SK-N-SH (cell line): ENCODE results near the gene ELMOD2. TPM values are rescaled to one million over a fixed set of nuclear protein-coding genes. Genes with fewer than 3 reads are reported as not detected.
A peak's percentile ranks its signal among the peaks of the same experiment; 100 is the strongest.

Source experiments
- CTCF ChIA-PET: fragments of 300-600, 350-600 bp; formaldehyde crosslinking; extraction: SDS; loops from one replicate; lab custom pipeline; 2021; lab: Yijun Ruan, JAX
- POLR2A ChIA-PET: fragments of 350-600 bp; sonication (Branson Sonifier 250); formaldehyde crosslinking; extraction: SDS; loops from one replicate; lab custom pipeline; 2020; ENCODE audit warnings: antibody characterized with exemption, inconsistent platforms; lab: Yijun Ruan, JAX
- DNase-seq: peaks from one replicate; pipeline ENCODE4 v3.0.0; 2012
- H2AFZ ChIP-seq: fragments of 200-600 bp; sonication (generic); 2 replicates; pipeline ENCODE4 v1.8.1; 2016; ENCODE audit warnings: antibody characterized with exemption, mild to moderate bottlenecking, low read depth
- H3F3A ChIP-seq: fragments of 200-600 bp; sonication (generic); replicated peaks from 2 replicates; pipeline ENCODE3; 2016; ENCODE audit warnings: antibody characterized with exemption, mild to moderate bottlenecking; ENCODE audit not compliant: insufficient read depth
- H3K27ac ChIP-seq, 2 experiments: fragments of 200-500 bp in 1 of 2; fragments of 200-600 bp in 1 of 2; sonication (Bioruptor generic) in 1 of 2; sonication (generic), shearing (Covaris generic) in 1 of 2; 2 replicates each; pipeline versions ENCODE4 v1.5.1 to v1.6.1; 2014 to 2016; ENCODE audit warnings: low read depth in 2 of 2, inconsistent platforms in 1 of 2, low read length in 1 of 2, mild to moderate bottlenecking in 1 of 2, mixed read lengths in 1 of 2
- H3K27me3 ChIP-seq: fragments of 200-600 bp; sonication (generic), shearing (Covaris generic); 2 replicates; pipeline ENCODE4 v1.6.1; 2016; ENCODE audit warnings: mixed run types; ENCODE audit not compliant: insufficient read depth
- H3K36me3 ChIP-seq, 2 experiments: fragments of 200-500 bp in 1 of 2; fragments of 200-600 bp in 1 of 2; sonication (Bioruptor generic) in 1 of 2; sonication (generic) in 1 of 2; replicated peaks in 1 of 2; 2 replicates each; pipeline versions ENCODE3 to v1.5.1; 2014 to 2016; ENCODE audit warnings: low read length in 1 of 2, mild to moderate bottlenecking in 1 of 2; ENCODE audit not compliant: insufficient read depth in 2 of 2, control insufficient read depth in 1 of 2
- H3K4me1 ChIP-seq, 2 experiments: fragments of 200-500 bp in 1 of 2; fragments of 200-600 bp in 1 of 2; sonication (Bioruptor generic) in 1 of 2; sonication (generic), shearing (Covaris generic) in 1 of 2; 2 replicates each; pipeline versions ENCODE4 v1.5.1 to v1.6.1; 2014 to 2016; ENCODE audit warnings: low read depth in 1 of 2, low read length in 1 of 2, mixed run types in 1 of 2; ENCODE audit not compliant: insufficient read depth in 2 of 2, control insufficient read depth in 1 of 2
- H3K4me2 ChIP-seq: fragments of 200-600 bp; sonication (generic), shearing (Covaris generic); 2 replicates; pipeline ENCODE4 v1.6.1; 2017; ENCODE audit warnings: mixed run types
- H3K4me3 ChIP-seq, 2 experiments: fragments of 200-500 bp in 1 of 2; fragments of 200-600 bp in 1 of 2; sonication (Bioruptor generic) in 1 of 2; sonication (generic), shearing (Covaris generic) in 1 of 2; 2 replicates each; pipeline versions ENCODE4 v1.5.1 to v1.8.1; 2014 to 2016; ENCODE audit warnings: low read depth in 2 of 2, inconsistent platforms in 1 of 2, low read length in 1 of 2, mild to moderate bottlenecking in 1 of 2, mixed read lengths in 1 of 2, moderate library complexity in 1 of 2
- H3K79me2 ChIP-seq: fragments of 200-600 bp; sonication (generic); 2 replicates; pipeline ENCODE4 v1.8.1; 2017; ENCODE audit warnings: mild to moderate bottlenecking; ENCODE audit not compliant: insufficient read depth
- H3K9ac ChIP-seq: fragments of 200-600 bp; sonication (generic); 2 replicates; pipeline ENCODE4 v1.6.1; 2017; ENCODE audit warnings: mixed run types
- H3K9me2 ChIP-seq: fragments of 200-600 bp; sonication (generic); 2 replicates; pipeline ENCODE4 v1.6.1; 2017; ENCODE audit warnings: mixed run types
- H3K9me3 ChIP-seq: fragments of 200-600 bp; sonication (generic); 2 replicates; pipeline ENCODE4 v1.6.1; 2017; ENCODE audit warnings: mixed run types, mild to moderate bottlenecking, moderate library complexity
- H4K20me1 ChIP-seq: fragments of 200-600 bp; sonication (generic); 2 replicates; pipeline ENCODE4 v1.6.1; 2017; ENCODE audit warnings: mild to moderate bottlenecking, mixed run types; ENCODE audit not compliant: insufficient read depth
- CHD2 ChIP-seq: fragments of 150-350 bp; IDR thresholded peaks from 2 replicates; pipeline ENCODE4 v1.6.1; 2018; ENCODE audit warnings: low read length; ENCODE audit not compliant: partially characterized antibody
- CTCF ChIP-seq: fragments of 200-600 bp; sonication (generic); IDR thresholded peaks from 2 replicates; pipeline ENCODE4 v1.6.1; 2017; ENCODE audit warnings: antibody characterized with exemption, mild to moderate bottlenecking, moderate library complexity
- EZH2phosphoT487 ChIP-seq: fragments of 200-600 bp; sonication (generic); IDR thresholded peaks from 2 replicates; pipeline ENCODE4 v1.6.1; 2017; ENCODE audit warnings: low read depth, mixed run types, mild to moderate bottlenecking, antibody characterized with exemption, moderate library complexity, borderline replicate concordance
- FOSL2 ChIP-seq: IDR thresholded peaks from 2 replicates; pipeline ENCODE4 v1.4.0; 2012; ENCODE audit warnings: low read depth, mild to moderate bottlenecking, moderate library complexity, borderline replicate concordance
- GABPA ChIP-seq: IDR thresholded peaks from 2 replicates; pipeline ENCODE4 v1.4.0; 2012; ENCODE audit warnings: low read depth, mild to moderate bottlenecking
- GATA2 ChIP-seq: sonication (generic); formaldehyde crosslinking; IDR thresholded peaks from 2 replicates; pipeline ENCODE4 v1.5.0; 2020; ENCODE audit warnings: mild to moderate bottlenecking, missing genetic modification reagents
- MEF2A ChIP-seq: IDR thresholded peaks from 2 replicates; pipeline ENCODE4 v1.4.0; 2012; ENCODE audit warnings: low read depth, borderline replicate concordance
- MXI1 ChIP-seq: IDR thresholded peaks from 2 replicates; pipeline ENCODE4 v1.6.1; 2012; ENCODE audit warnings: mild to moderate bottlenecking, low read depth, low read length, improper control_type of control experiment
- NFIC ChIP-seq: IDR thresholded peaks from 2 replicates; pipeline ENCODE4 v1.4.0; 2012; ENCODE audit warnings: borderline replicate concordance
- NRF1 ChIP-seq: IDR thresholded peaks from 2 replicates; pipeline ENCODE4 v1.6.1; 2012; ENCODE audit warnings: low read depth, mild to moderate bottlenecking, low read length
- POLR2AphosphoS5 ChIP-seq: IDR thresholded peaks from 2 replicates; pipeline ENCODE4 v1.6.1; 2012; ENCODE audit warnings: low read depth, low read length
- RFX5 ChIP-seq: IDR thresholded peaks from 2 replicates; pipeline ENCODE4 v1.6.1; 2012; ENCODE audit warnings: mild to moderate bottlenecking, improper control_type of control experiment, low read length
- RXRA ChIP-seq: IDR thresholded peaks from 2 replicates; pipeline ENCODE4 v1.4.0; 2012; ENCODE audit warnings: low read depth, mild to moderate bottlenecking, borderline replicate concordance
- SMC3 ChIP-seq: IDR thresholded peaks from 2 replicates; pipeline ENCODE4 v1.6.1; 2012; ENCODE audit warnings: low read depth, low read length, improper control_type of control experiment
- TEAD4 ChIP-seq: IDR thresholded peaks from 2 replicates; pipeline ENCODE4 v1.4.0; 2012; ENCODE audit warnings: mild to moderate bottlenecking, borderline replicate concordance; ENCODE audit not compliant: insufficient read depth
- YY1 ChIP-seq: IDR thresholded peaks from 2 replicates; pipeline ENCODE4 v1.4.0; 2012; ENCODE audit warnings: low read depth, mild to moderate bottlenecking
- WGBS: methylation state at CpG from one replicate; pipeline ENCODE4 v1.1.6; 2017; ENCODE audit warnings: low lambda C conversion rate; 5-methylcytosine and 5-hydroxymethylcytosine counted together
- polyA plus RNA-seq, 3 experiments: library from polyadenylated mRNA; depleted of rRNA; stranded (reverse); fragments of >200 nt; gene quantifications; 2 replicates each; pipeline ENCODE4 v1.2.3, GENCODE V29; 2012
- TF ChIP-seq, protein P1 (sequence below): fragments of 150-350 bp; IDR thresholded peaks from 2 replicates; pipeline ENCODE4 v1.6.1; 2016; ENCODE audit warnings: mild to moderate bottlenecking, low read depth, low read length
- TF ChIP-seq, protein P2 (sequence below): IDR thresholded peaks from 2 replicates; pipeline ENCODE4 v1.6.1; 2012; ENCODE audit warnings: mild to moderate bottlenecking, low read depth, low read length, moderate library complexity

ELMOD2 gene
- polyA plus RNA-seq, 1 of the 3 experiments (the other 2 are of a cell fraction): 5.0 TPM

GRCh38 chr4:140579278-140579677, 55.3 kb downstream of the ELMOD2 start:
- DNase-seq: peak; percentile 70
- no peaks in the 10 kb centered on the region for H3K79me2 ChIP-seq
- peak overlapping the region in 1 of 2 experiments; percentile 19; a peak in 1 of 4 replicates for H3K4me3 ChIP-seq
- CTCF ChIA-PET: interaction anchor here (1.2 to 2.4 kb wide), 5 partner anchors 10 to 272 kb away, joined by 3 to 10 read pairs (median 4); partner anchors contain the start of gene UCP1
- no peak overlapping the region for H3K27ac ChIP-seq
- no peaks in the 10 kb centered on the region for H3K9me3 ChIP-seq
- H3K9me2 ChIP-seq: no peaks in the 10 kb centered on the region
- H3K9ac ChIP-seq: no peak overlapping the region
- H3K36me3 ChIP-seq: no peaks in the 10 kb centered on the region
- 23% methylated on average over 20 of the region's 27 CpGs for WGBS
- H3F3A ChIP-seq: no peaks in the 10 kb centered on the region
- no peak overlapping the region for H2AFZ ChIP-seq
- peaks cover 0 to 4% of the 10 kb centered on the region in 2 experiments; a peak in 1 of 4 replicates for H3K4me1 ChIP-seq
- no peaks in the 10 kb centered on the region for H4K20me1 ChIP-seq
- POLR2A ChIA-PET: no interaction called here
- TF ChIP-seq RFX5 (no peak), SMC3 (no peak), RXRA (no peak)
- TF ChIP-seq, protein P1, sequence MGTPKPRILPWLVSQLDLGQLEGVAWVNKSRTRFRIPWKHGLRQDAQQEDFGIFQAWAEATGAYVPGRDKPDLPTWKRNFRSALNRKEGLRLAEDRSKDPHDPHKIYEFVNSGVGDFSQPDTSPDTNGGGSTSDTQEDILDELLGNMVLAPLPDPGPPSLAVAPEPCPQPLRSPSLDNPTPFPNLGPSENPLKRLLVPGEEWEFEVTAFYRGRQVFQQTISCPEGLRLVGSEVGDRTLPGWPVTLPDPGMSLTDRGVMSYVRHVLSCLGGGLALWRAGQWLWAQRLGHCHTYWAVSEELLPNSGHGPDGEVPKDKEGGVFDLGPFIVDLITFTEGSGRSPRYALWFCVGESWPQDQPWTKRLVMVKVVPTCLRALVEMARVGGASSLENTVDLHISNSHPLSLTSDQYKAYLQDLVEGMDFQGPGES: no peak
- no peak overlapping the region for H3K4me2 ChIP-seq
- peaks cover 34% of the 10 kb centered on the region; the same call in 1 of the 2 replicates for H3K27me3 ChIP-seq

DNA sequence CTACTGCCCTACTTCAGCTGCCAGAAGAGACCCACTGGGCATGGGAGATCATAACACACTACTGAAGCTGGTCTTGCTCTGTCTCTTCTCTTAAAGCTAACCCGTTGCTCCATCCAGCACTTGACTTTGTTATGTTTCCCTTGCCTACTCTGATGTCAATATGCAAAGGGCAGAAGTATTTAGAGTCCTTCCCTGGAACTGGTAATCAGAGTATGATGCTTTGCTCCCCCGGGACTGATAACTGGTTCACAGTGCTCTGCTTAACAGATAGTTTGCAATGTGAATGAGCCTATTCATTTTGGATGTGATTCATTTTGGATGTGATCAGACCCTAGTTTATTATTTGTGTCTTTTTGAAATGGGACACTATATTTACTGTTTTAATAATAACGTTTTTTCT, 57.1 kb downstream of the ELMOD2 start:
- CTCF ChIA-PET: no interaction called here
- H3K9me3 ChIP-seq: no peaks in the 10 kb centered on the region

More for the DNA sequence above, 57.1 kb downstream of the ELMOD2 start:
- no peak overlapping the region for H3K9ac ChIP-seq
- no peaks in the 10 kb centered on the region for H3K79me2 ChIP-seq
- H3K4me2 ChIP-seq: no peak overlapping the region
- peaks cover 0 to 4% of the 10 kb centered on the region in 2 experiments; a peak in 1 of 4 replicates for H3K4me1 ChIP-seq
- no peaks in the 10 kb centered on the region for H4K20me1 ChIP-seq
- H3K27me3 ChIP-seq: peaks cover 34% of the 10 kb centered on the region; the same call in 1 of the 2 replicates
- no peak overlapping the region for H3K27ac ChIP-seq
- no peaks in the 10 kb centered on the region for H3K36me3 ChIP-seq
- 59% methylated on average over 3 of the region's 3 CpGs for WGBS
- no peaks in the 10 kb centered on the region for H3F3A ChIP-seq
- H2AFZ ChIP-seq: no peak overlapping the region
- POLR2A ChIA-PET: no interaction called here
- no peak for TF ChIP-seq RXRA
- no peak for TF ChIP-seq SMC3
- TF ChIP-seq EZH2phosphoT487: no peak
- TF ChIP-seq TEAD4: no peak
- no peak for TF ChIP-seq CTCF
- TF ChIP-seq, protein P2, sequence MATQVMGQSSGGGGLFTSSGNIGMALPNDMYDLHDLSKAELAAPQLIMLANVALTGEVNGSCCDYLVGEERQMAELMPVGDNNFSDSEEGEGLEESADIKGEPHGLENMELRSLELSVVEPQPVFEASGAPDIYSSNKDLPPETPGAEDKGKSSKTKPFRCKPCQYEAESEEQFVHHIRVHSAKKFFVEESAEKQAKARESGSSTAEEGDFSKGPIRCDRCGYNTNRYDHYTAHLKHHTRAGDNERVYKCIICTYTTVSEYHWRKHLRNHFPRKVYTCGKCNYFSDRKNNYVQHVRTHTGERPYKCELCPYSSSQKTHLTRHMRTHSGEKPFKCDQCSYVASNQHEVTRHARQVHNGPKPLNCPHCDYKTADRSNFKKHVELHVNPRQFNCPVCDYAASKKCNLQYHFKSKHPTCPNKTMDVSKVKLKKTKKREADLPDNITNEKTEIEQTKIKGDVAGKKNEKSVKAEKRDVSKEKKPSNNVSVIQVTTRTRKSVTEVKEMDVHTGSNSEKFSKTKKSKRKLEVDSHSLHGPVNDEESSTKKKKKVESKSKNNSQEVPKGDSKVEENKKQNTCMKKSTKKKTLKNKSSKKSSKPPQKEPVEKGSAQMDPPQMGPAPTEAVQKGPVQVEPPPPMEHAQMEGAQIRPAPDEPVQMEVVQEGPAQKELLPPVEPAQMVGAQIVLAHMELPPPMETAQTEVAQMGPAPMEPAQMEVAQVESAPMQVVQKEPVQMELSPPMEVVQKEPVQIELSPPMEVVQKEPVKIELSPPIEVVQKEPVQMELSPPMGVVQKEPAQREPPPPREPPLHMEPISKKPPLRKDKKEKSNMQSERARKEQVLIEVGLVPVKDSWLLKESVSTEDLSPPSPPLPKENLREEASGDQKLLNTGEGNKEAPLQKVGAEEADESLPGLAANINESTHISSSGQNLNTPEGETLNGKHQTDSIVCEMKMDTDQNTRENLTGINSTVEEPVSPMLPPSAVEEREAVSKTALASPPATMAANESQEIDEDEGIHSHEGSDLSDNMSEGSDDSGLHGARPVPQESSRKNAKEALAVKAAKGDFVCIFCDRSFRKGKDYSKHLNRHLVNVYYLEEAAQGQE: no peak
- TF ChIP-seq GABPA: no peak
- no peak for TF ChIP-seq RFX5
- no peak for TF ChIP-seq FOSL2
- TF ChIP-seq MEF2A: no peak
- no peak for TF ChIP-seq NFIC
- TF ChIP-seq MXI1: no peak
- no peak for TF ChIP-seq POLR2AphosphoS5
- TF ChIP-seq CHD2: no peak
- no peak for TF ChIP-seq GATA2 (CRISPR knock-in tag)
- no peak for TF ChIP-seq YY1
- no peak for TF ChIP-seq NRF1
- no peak for DNase-seq
- no peak overlapping the region for H3K4me3 ChIP-seq
- H3K9me2 ChIP-seq: no peaks in the 10 kb centered on the region
